Uterus (tissue), 4 donors: ENCODE results near the gene NT5DC2. TPM values are rescaled to one million over a fixed set of nuclear protein-coding genes. Genes with fewer than 3 reads are reported as not detected.

ENCODE experiments used
- DNase-seq, 2 donors: peaks; one replicate each; pipeline ENCODE4 v3.0.0-alpha.2; 2019 to 2020
- H3K27ac ChIP-seq, 2 donors: fragments of 200-600 bp; sonication (generic); 1 replicate in 1 of 2; 2 replicates in 1 of 2; pipeline ENCODE4 v1.5.1; 2016 to 2018
- H3K27me3 ChIP-seq, 2 donors: fragments of 200-600 bp; sonication (generic); one replicate each; pipeline ENCODE4 v1.5.1; 2018 to 2019; ENCODE audit warnings: control low read depth in 1 of 2
- H3K36me3 ChIP-seq, 2 donors: fragments of 200-600 bp; sonication (generic); one replicate each; pipeline ENCODE4 v1.5.1; 2019; ENCODE audit warnings: control low read depth in 1 of 2
- H3K4me1 ChIP-seq, 2 donors: fragments of 200-600 bp; sonication (generic); one replicate each; pipeline ENCODE4 v1.5.1; 2018 to 2019; ENCODE audit warnings: control low read depth in 1 of 2
- H3K4me3 ChIP-seq, 2 donors: fragments of 200-600 bp; sonication (generic); 1 replicate in 1 of 2; 2 replicates in 1 of 2; pipeline ENCODE4 v1.5.1; 2018 to 2019; ENCODE audit warnings: mild to moderate bottlenecking in 1 of 2
- H3K9me3 ChIP-seq, 2 donors: fragments of 200-600 bp; sonication (generic); one replicate each; pipeline ENCODE4 v1.5.1; 2019; ENCODE audit warnings: control low read depth in 1 of 2
- POLR2A ChIP-seq, 2 donors: fragments of 450-650 bp; IDR thresholded peaks; one replicate each; pipeline ENCODE4 v1.6.1; 2016; ENCODE audit warnings: antibody characterized with exemption in 2 of 2, mild to moderate bottlenecking in 1 of 2, moderate library complexity in 1 of 2
- intact Hi-C: fragments of 100-400 bp; cut with DNase I; formaldehyde crosslinking; loops from one replicate; pipeline ENCODE4 v1.15.1; 2023; ENCODE audit warnings: low total_unique reads
- small RNA-seq: library from RNA; depleted of rRNA; stranded (forward); fragments of <200 nt; gene quantifications from one replicate; pipeline ENCODE3, GENCODE V24; 2016
- total RNA-seq, 4 donors: library from RNA; depleted of rRNA in 3 of 4; stranded (reverse); fragments of >200 nt in 3 of 4; gene quantifications; one replicate each; pipeline versions ENCODE4 v1.1.0 to v1.2.4, GENCODE V29; 2014 to 2023
- TF ChIP-seq, protein P1 (sequence below), 4 experiments: fragments of 200-600 bp in 2 of 4; fragments of 450-650 bp in 2 of 4; sonication (generic) in 2 of 4; IDR thresholded peaks; one replicate each; pipeline ENCODE4 v1.5.1; 2016 to 2019; ENCODE audit warnings: antibody characterized with exemption in 4 of 4, mild to moderate bottlenecking in 2 of 4, moderate library complexity in 1 of 4
- donor health status: DM: yes; HTN: yes; CAD: no.

NT5DC2 gene
- total RNA-seq, 4 donors from 2014 or later: 9.2 to 67.6 (median 29.3) TPM

DNA sequence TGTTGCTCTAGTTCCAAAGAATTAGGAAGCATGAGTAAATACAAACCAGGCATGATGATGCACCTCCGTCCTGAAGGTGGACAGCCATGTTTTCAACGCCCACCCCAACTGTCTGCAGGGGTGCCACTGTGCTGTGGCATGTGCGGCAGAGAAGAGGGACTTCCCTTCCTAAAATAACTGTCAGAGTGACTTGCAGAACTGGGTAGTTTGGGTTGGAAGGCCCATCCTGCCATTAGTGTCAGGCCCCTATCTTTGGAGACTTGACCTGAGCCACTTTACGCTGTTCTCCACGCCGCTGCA lies 55.9 kb downstream of the NT5DC2 start:
- intact Hi-C loops: no loop called here
- no peak for DNase-seq
- H3K27ac ChIP-seq: no peak overlapping the region
- no peaks in the 10 kb centered on the region for H3K4me1 ChIP-seq
- no peaks in the 10 kb centered on the region for H3K9me3 ChIP-seq
- no peak overlapping the region for H3K4me3 ChIP-seq
- H3K27me3 ChIP-seq: no peaks in the 10 kb centered on the region
- H3K36me3 ChIP-seq: no peaks in the 10 kb centered on the region
- TF ChIP-seq, protein P1, sequence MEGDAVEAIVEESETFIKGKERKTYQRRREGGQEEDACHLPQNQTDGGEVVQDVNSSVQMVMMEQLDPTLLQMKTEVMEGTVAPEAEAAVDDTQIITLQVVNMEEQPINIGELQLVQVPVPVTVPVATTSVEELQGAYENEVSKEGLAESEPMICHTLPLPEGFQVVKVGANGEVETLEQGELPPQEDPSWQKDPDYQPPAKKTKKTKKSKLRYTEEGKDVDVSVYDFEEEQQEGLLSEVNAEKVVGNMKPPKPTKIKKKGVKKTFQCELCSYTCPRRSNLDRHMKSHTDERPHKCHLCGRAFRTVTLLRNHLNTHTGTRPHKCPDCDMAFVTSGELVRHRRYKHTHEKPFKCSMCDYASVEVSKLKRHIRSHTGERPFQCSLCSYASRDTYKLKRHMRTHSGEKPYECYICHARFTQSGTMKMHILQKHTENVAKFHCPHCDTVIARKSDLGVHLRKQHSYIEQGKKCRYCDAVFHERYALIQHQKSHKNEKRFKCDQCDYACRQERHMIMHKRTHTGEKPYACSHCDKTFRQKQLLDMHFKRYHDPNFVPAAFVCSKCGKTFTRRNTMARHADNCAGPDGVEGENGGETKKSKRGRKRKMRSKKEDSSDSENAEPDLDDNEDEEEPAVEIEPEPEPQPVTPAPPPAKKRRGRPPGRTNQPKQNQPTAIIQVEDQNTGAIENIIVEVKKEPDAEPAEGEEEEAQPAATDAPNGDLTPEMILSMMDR (IDR thresholded peaks at IDR 0.05): no peak
- TF ChIP-seq POLR2A (IDR thresholded peaks at IDR 0.05): no peak

DNA sequence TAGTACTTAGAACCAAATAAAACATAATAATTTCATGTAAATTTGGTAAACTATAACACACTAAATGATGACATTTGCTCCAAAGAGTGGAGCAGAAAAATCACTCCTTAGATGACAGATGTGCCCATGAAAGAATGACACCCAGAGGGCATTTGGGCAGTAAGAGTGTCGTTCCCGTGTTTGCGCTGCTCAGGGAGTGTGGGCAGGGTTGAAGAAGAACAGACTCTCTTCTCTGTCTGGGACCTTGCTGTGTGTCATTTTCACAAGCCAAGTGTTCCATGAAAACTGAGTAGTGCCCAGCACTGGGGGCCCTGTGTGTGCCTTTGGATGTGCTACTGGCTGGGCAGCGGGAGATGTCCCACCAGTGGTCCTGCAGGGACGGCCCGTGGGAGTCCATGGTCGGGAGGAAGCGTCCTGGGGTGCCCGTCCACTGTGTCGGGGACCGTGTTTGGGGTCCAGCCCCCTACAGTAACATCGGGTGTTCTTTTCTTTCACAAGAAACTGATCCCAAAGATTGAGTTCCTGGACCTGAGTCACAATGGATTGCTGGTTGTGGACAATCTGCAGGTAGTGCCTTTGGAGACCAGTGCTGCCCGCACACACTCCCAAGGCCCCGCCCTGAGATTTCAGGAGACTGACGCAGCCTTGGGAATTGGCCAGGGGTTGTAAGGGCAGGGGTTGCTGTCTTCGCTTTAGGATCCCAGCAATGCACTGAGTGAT lies 56.4 kb downstream of the NT5DC2 start:
- no peaks in the 10 kb centered on the region for H3K9me3 ChIP-seq
- H3K4me3 ChIP-seq: no peak overlapping the region
- H3K4me1 ChIP-seq: no peaks in the 10 kb centered on the region
- no peak for DNase-seq
- H3K27ac ChIP-seq: no peak overlapping the region
- no peaks in the 10 kb centered on the region for H3K27me3 ChIP-seq
- intact Hi-C loops: no loop called here
- no peak for TF ChIP-seq POLR2A (IDR thresholded peaks at IDR 0.05)
- TF ChIP-seq, protein P1 (IDR thresholded peaks at IDR 0.05): no peak
- no peaks in the 10 kb centered on the region for H3K36me3 ChIP-seq

Small RNA genes lying within 50 kb of the gene (small RNA-seq; reads per million reads assigned to genes)
- gene RNU6-856P (not detected), gene RNU6ATAC16P (not detected)

Other genes starting within 250 kb of the NT5DC2 start
- 10 to 100 TPM in 3 of 4 donors, 1 to 10 TPM in 1; 3.8 to 15.1 (median 10.8) TPM for gene GLYCTK, start 246.0 kb downstream of the NT5DC2 start, total RNA-seq
- gene DNAH1, start 217.5 kb downstream of the NT5DC2 start, total RNA-seq: 10 to 100 TPM in 2 of 4 donors, 1 to 10 TPM in 2; 5.1 to 46.2 (median 11.0) TPM
- 10 to 100 TPM; 14.6 to 66.8 (median 50.3) TPM for gene BAP1, start 123.8 kb downstream of the NT5DC2 start, total RNA-seq
- 10 to 100 TPM in 1 of 4 donors, 1 to 10 TPM in 3; 1.5 to 13.4 (median 6.1) TPM for gene PHF7, start 123.2 kb downstream of the NT5DC2 start, total RNA-seq
- 10 to 100 TPM in 3 of 4 donors, 1 to 10 TPM in 1; 4.4 to 91.2 (median 16.7) TPM for gene SEMA3G, start 88.8 kb downstream of the NT5DC2 start, total RNA-seq
- gene TNNC1, start 79.8 kb downstream of the NT5DC2 start, total RNA-seq: 1 to 10 TPM in 3 of 4 donors, not detected in 1; 3.0 to 4.4 (median 3.4) TPM
- gene NISCH, start 78.3 kb downstream of the NT5DC2 start, total RNA-seq: 100 to 1,000 TPM in 2 of 4 donors, 10 to 100 TPM in 2; 50.0 to 157 (median 114) TPM
- gene STAB1, start 38.5 kb downstream of the NT5DC2 start, total RNA-seq: 100 to 1,000 TPM in 1 of 4 donors, 10 to 100 TPM in 3; 55.3 to 216 (median 78.2) TPM
- 100 to 1,000 TPM in 1 of 4 donors, 10 to 100 TPM in 2, 1 to 10 TPM in 1; 4.1 to 435 (median 51.9) TPM for gene UQCC5, start 2.7 kb upstream of the NT5DC2 start, total RNA-seq
- gene PBRM1, start 152.1 kb upstream of the NT5DC2 start, total RNA-seq: 100 to 1,000 TPM in 1 of 4 donors, 10 to 100 TPM in 3; 22.5 to 152 (median 56.6) TPM
- 100 to 1,000 TPM in 1 of 4 donors, 10 to 100 TPM in 3; 29.5 to 108 (median 53.9) TPM for gene GNL3, start 152.2 kb upstream of the NT5DC2 start, total RNA-seq
- 100 to 1,000 TPM in 1 of 4 donors, 10 to 100 TPM in 2, 1 to 10 TPM in 1; 7.9 to 141 (median 48.9) TPM for gene GLT8D1, start 171.9 kb upstream of the NT5DC2 start, total RNA-seq
- gene SPCS1, start 172.2 kb upstream of the NT5DC2 start, total RNA-seq: 10 to 100 TPM in 3 of 4 donors, 1 to 10 TPM in 1; 9.0 to 67.4 (median 59.1) TPM
- 10 to 100 TPM; 16.8 to 48.0 (median 37.7) TPM for gene NEK4, start 237.1 kb upstream of the NT5DC2 start, total RNA-seq
- under 1 TPM in 1 of 4 donors, not detected in 3; 0.18 TPM for gene ITIH1, start 243.7 kb upstream of the NT5DC2 start, total RNA-seq